Coronary artery (tissue), 2 donors: ENCODE results near the gene ADGRG1.
"Not testable (repeated sequence)": the region's sequence is repeated elsewhere in the genome, so short reads cannot be mapped to it uniquely, and the experiment has no call there.

ENCODE experiments used
- DNase-seq: peaks from one replicate; pipeline ENCODE4 v3.0.0-alpha.2; 2017; ENCODE audit warnings: low spot score
- H3K27ac ChIP-seq, 2 donors: fragments of 200-600 bp; sonication (generic); one replicate each; pipeline ENCODE4 v1.5.1; 2016 to 2019
- H3K4me3 ChIP-seq: fragments of 200-600 bp; sonication (generic); 2 replicates; pipeline ENCODE4 v1.5.1; 2016; ENCODE audit warnings: mild to moderate bottlenecking, moderate library complexity
- CTCF ChIP-seq: fragments of 200-600 bp; sonication (generic); IDR thresholded peaks from one replicate; pipeline ENCODE4 v1.5.1; 2019; ENCODE audit warnings: antibody characterized with exemption

The ADGRG1 gene

GRCh38 chr16:57668630-57669475 lies 40.4 kb downstream of the ADGRG1 start:
- Histone ChIP-seq H3K27ac (no peak overlapping the region), H3K4me3 (no peak overlapping the region)
- DNase-seq = no peak
- no peak for TF ChIP-seq CTCF

GRCh38 chr16:57669476-57670162 lies 41.2 kb downstream of the ADGRG1 start:
- no peak overlapping the region for H3K4me3 ChIP-seq
- H3K27ac ChIP-seq = no peak overlapping the region
- no peak for TF ChIP-seq CTCF
- no peak for DNase-seq

- H3K27ac ChIP-seq = no peak overlapping the region
- TF ChIP-seq CTCF = no peak
- no peak for DNase-seq
- H3K4me3 ChIP-seq = no peak overlapping the region
Measured at GRCh38 chr16:57670196-57670595, 41.8 kb downstream of the ADGRG1 start.

- H3K27ac ChIP-seq, H3K4me3 ChIP-seq, DNase-seq: not testable (repeated sequence)
Measured at GRCh38 chr16:57671451-57671850, 43.0 kb downstream of the ADGRG1 start.

GRCh38 chr16:57672416-57672815 lies 44.0 kb downstream of the ADGRG1 start:
- H3K27ac ChIP-seq = no peak overlapping the region
- no peak for TF ChIP-seq CTCF
- H3K4me3 ChIP-seq = no peak overlapping the region
- DNase-seq = no peak

GRCh38 chr16:57672824-57673223 lies 44.4 kb downstream of the ADGRG1 start:
- no peak for TF ChIP-seq CTCF
- H3K27ac ChIP-seq = no peak overlapping the region
- no peak for DNase-seq

GRCh38 chr16:57675741-57676551 lies 47.5 kb downstream of the ADGRG1 start:
- no peak overlapping the region for H3K27ac ChIP-seq
- TF ChIP-seq CTCF = no peak
- H3K4me3 ChIP-seq = no peak overlapping the region
- DNase-seq = no peak

More at GRCh38 chr16:57672824-57673223, 44.4 kb downstream of the ADGRG1 start:
- H3K4me3 ChIP-seq = no peak overlapping the region
